Prostate gland (tissue), 2 donors: ENCODE measurements around the gene PANX1. TPM values are rescaled to one million over a fixed set of nuclear protein-coding genes. Genes with fewer than 3 reads are reported as not detected.

Experiments used
- DNase-seq: peaks from one replicate; pipeline ENCODE4 v3.0.0-alpha.2; 2019; ENCODE audit warnings: low spot score
- H3K27ac ChIP-seq, 2 donors: fragments of 200-600 bp; sonication (generic); 2 replicates each; pipeline ENCODE4 v1.5.1; 2017 to 2019
- H3K27me3 ChIP-seq: fragments of 200-600 bp; sonication (generic); replicated peaks from 2 replicates; pipeline ENCODE4 v1.5.1; 2019; ENCODE audit not compliant: insufficient read depth
- H3K36me3 ChIP-seq, 2 donors: fragments of 200-600 bp; sonication (generic); 1 replicate in 1 of 2; 2 replicates in 1 of 2; pipeline versions ENCODE4 v1.5.1 to v1.8.1; 2017 to 2019
- H3K4me1 ChIP-seq: fragments of 200-600 bp; sonication (generic); replicated peaks from 2 replicates; pipeline ENCODE4 v1.5.1; 2019
- H3K4me3 ChIP-seq, 2 donors: fragments of 200-600 bp; sonication (generic); 2 replicates each; pipeline ENCODE4 v1.5.1; 2017 to 2019
- H3K9me3 ChIP-seq: fragments of 200-600 bp; sonication (generic); 2 replicates; pipeline ENCODE4 v1.5.1; 2017
- POLR2A ChIP-seq: fragments of 450-650 bp; IDR thresholded peaks from one replicate; pipeline ENCODE4 v1.6.1; 2016; ENCODE audit warnings: antibody characterized with exemption, mild to moderate bottlenecking
- POLR2AphosphoS5 ChIP-seq: sonication (generic); formaldehyde crosslinking; IDR thresholded peaks from one replicate; pipeline ENCODE4 v1.6.1; 2017; ENCODE audit warnings: antibody characterized with exemption
- WGBS: methylation state at CpG from one replicate; pipeline ENCODE4 v1.1.5; 2018; 5-methylcytosine and 5-hydroxymethylcytosine counted together
- intact Hi-C: fragments of 100-400 bp; cut with DNase I; formaldehyde crosslinking; loops from one replicate; pipeline ENCODE4 v1.14.2; 2022
- total RNA-seq, 2 donors: library from RNA; depleted of rRNA; stranded (reverse); fragments of >200 nt; gene quantifications; one replicate each; pipeline ENCODE4 v1.1.0, GENCODE V29; 2016
- TF ChIP-seq, protein P1 (sequence below), 4 experiments: fragments of 200-600 bp in 2 of 4; fragments of 450-650 bp in 2 of 4; sonication (generic) in 2 of 4; IDR thresholded peaks; 1 replicate in 3 of 4; 2 replicates in 1 of 4; pipeline ENCODE4 v1.5.1; 2016 to 2019; ENCODE audit warnings: antibody characterized with exemption in 4 of 4, mild to moderate bottlenecking in 2 of 4, moderate library complexity in 2 of 4

Gene PANX1
- total RNA-seq, 2 donors from 2014 or later: 12.9 to 51.2 TPM

- peak overlapping the region; percentile 66 to 86 for H3K4me3 ChIP-seq
- no peaks in the 10 kb centered on the region for H3K27me3 ChIP-seq
- no peaks in the 10 kb centered on the region for H3K36me3 ChIP-seq
- no peaks in the 10 kb centered on the region for H3K9me3 ChIP-seq
- DNase-seq: peak; percentile 20
- WGBS: under 1% methylated on average over 23 of the region's 23 CpGs
- H3K27ac ChIP-seq: peak overlapping the region; percentile 90 to 94
- intact Hi-C loops: no loop called here
- TF ChIP-seq POLR2AphosphoS5 (peak; percentile 27), POLR2A (no peak)
- TF ChIP-seq, protein P1, sequence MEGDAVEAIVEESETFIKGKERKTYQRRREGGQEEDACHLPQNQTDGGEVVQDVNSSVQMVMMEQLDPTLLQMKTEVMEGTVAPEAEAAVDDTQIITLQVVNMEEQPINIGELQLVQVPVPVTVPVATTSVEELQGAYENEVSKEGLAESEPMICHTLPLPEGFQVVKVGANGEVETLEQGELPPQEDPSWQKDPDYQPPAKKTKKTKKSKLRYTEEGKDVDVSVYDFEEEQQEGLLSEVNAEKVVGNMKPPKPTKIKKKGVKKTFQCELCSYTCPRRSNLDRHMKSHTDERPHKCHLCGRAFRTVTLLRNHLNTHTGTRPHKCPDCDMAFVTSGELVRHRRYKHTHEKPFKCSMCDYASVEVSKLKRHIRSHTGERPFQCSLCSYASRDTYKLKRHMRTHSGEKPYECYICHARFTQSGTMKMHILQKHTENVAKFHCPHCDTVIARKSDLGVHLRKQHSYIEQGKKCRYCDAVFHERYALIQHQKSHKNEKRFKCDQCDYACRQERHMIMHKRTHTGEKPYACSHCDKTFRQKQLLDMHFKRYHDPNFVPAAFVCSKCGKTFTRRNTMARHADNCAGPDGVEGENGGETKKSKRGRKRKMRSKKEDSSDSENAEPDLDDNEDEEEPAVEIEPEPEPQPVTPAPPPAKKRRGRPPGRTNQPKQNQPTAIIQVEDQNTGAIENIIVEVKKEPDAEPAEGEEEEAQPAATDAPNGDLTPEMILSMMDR (IDR thresholded peaks at IDR 0.05): no peak
- peaks cover 6% of the 10 kb centered on the region for H3K4me1 ChIP-seq
These were observed 323 bp upstream of the PANX1 start for GRCh38 chr11:94128291-94128745.

DNA sequence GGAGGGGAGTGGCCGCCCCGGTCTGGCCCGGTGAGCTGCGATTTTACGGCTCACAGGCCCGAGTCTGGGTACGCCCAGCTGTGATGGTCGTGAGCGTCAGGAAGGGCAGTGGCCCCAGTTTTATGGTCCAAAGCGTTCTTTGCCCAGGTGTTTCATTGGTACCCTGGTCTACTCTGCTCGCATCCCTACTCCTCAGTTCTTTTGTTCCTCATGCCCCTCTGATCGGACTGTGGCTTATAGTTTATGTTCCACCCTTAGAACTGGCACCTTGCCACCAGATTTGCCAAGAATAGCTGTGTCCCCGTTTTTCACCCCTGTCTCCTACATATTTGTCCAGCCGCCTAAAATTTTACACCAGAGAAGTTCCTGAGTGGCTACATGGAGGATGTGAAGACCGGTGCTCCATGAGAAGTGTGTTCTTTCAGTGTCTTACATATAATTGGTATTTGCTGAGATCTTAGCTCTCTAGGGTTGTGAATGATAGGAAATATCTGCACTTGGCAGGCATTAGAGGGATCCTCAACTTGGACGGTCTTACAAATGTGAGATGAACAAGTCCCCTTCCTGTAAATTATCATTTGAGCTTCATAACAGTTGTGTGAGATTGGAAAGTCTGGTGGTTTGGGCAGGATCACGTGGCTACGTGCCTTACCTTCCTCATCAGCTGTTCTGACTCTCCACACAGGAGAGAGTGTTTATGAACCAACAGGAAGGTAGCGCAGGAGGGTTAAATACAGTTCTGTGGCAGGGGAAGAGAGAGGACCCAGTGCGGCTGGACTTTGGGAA, 1.1 kb downstream of the PANX1 start:
- intact Hi-C loops: no loop called here
- peaks cover 6% of the 10 kb centered on the region for H3K4me1 ChIP-seq
- 17% methylated on average over 20 of the region's 20 CpGs for WGBS

DNA sequence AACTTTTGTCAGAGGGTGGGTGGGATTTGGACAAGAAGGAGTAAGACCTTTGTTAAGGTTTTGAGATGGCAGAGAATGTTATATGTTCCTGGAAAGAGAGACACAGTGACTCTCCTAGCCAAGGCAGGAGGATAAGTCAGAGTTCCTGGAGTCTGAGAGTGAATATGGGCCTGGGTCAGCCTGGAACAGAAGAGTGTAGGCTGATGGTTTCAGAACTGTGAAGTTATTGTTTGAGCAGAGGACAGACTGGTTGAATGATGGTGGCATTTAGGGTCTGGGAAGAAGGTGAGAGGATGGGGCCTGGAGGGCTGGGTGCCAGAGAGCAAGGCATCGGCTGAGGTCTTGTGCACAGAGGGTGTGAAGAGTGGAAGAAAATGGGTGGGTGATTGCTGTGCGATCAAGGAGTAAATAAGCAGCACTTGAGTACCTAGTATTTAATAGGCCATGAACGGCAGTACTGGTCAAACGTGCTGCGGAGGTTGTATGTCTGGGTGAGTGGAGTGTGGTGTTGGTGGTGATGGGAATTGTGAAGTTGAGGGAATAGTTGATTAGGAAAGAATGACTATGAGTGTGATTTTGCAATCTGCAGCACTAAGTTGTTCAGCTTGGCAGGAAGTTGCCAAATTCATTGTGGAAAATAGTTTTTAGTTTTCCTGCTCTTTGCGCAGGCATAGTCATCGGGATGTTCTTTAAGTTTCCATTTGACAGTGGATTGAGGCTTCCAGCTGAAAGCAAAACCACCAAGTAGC, 1.8 kb downstream of the PANX1 start:
- intact Hi-C loops: no loop called here
- no peaks in the 10 kb centered on the region for H3K9me3 ChIP-seq
- H3K4me1 ChIP-seq: peaks cover 6% of the 10 kb centered on the region
- 75% methylated on average over 7 of the region's 7 CpGs for WGBS
- no peaks in the 10 kb centered on the region for H3K27me3 ChIP-seq
- peak overlapping the region; percentile 90 to 94 for H3K27ac ChIP-seq
- no peak overlapping the region for H3K4me3 ChIP-seq
- DNase-seq: no peak
- TF ChIP-seq, protein P1 (IDR thresholded peaks at IDR 0.05): no peak
- no peak for TF ChIP-seq POLR2A
- TF ChIP-seq POLR2AphosphoS5: no peak
- H3K36me3 ChIP-seq: no peaks in the 10 kb centered on the region

More for the DNA sequence above, 1.1 kb downstream of the PANX1 start:
- Histone ChIP-seq H3K27ac (peak overlapping the region; percentile 90 to 94), H3K27me3 (no peaks in the 10 kb centered on the region), H3K36me3 (no peaks in the 10 kb centered on the region), H3K9me3 (no peaks in the 10 kb centered on the region), H3K4me3 (peak overlapping the region; percentile 66 to 86)
- peak; percentile 21 for DNase-seq
- TF ChIP-seq POLR2A (peak; percentile 10), POLR2AphosphoS5 (no peak)

- Histone ChIP-seq H3K36me3 (no peaks in the 10 kb centered on the region), H3K27me3 (no peaks in the 10 kb centered on the region), H3K9me3 (no peaks in the 10 kb centered on the region), H3K27ac (no peak overlapping the region), H3K4me3 (no peak overlapping the region), H3K4me1 (peaks cover 6% of the 10 kb centered on the region)
- DNase-seq: no peak
- intact Hi-C loops: no loop called here
- TF ChIP-seq, protein P1 (IDR thresholded peaks at IDR 0.05): no peak
- TF ChIP-seq POLR2A: no peak
- TF ChIP-seq POLR2AphosphoS5: no peak
- 81% methylated on average over 3 of the region's 3 CpGs for WGBS
These were observed 2.5 kb downstream of the PANX1 start for GRCh38 chr11:94131047-94131717.

GRCh38 chr11:94131718-94132115, 3.1 kb downstream of the PANX1 start:
- intact Hi-C loops: no loop called here
- WGBS: 10% methylated on average over 1 of the region's 1 CpG
- no peaks in the 10 kb centered on the region for H3K36me3 ChIP-seq
- H3K4me1 ChIP-seq: peaks cover 6% of the 10 kb centered on the region
- H3K27me3 ChIP-seq: no peaks in the 10 kb centered on the region
- no peaks in the 10 kb centered on the region for H3K9me3 ChIP-seq
- no peak overlapping the region for H3K27ac ChIP-seq
- no peak overlapping the region for H3K4me3 ChIP-seq
- DNase-seq: no peak
- TF ChIP-seq POLR2AphosphoS5 (no peak), POLR2A (no peak)
- TF ChIP-seq, protein P1 (IDR thresholded peaks at IDR 0.05): no peak
